UCSD-AML1 (cell line): ENCODE measurements around the gene CSH1.
"Not testable (repeated sequence)": the region's sequence is repeated elsewhere in the genome, so short reads cannot be mapped to it uniquely, and the experiment has no call there.

ENCODE experiments used
- DNase-seq: peaks from one replicate; lab custom pipeline; 2025; ENCODE audit not compliant: unreplicated experiment; lab: John Stamatoyannopoulos, UW

Gene CSH1

GRCh38 chr17:63928966-63929695 lies 32.8 kb upstream of the CSH1 start:
- DNase-seq = no peak

GRCh38 chr17:63928172-63928666 lies 31.8 kb upstream of the CSH1 start:
- DNase-seq = no peak

DNA sequence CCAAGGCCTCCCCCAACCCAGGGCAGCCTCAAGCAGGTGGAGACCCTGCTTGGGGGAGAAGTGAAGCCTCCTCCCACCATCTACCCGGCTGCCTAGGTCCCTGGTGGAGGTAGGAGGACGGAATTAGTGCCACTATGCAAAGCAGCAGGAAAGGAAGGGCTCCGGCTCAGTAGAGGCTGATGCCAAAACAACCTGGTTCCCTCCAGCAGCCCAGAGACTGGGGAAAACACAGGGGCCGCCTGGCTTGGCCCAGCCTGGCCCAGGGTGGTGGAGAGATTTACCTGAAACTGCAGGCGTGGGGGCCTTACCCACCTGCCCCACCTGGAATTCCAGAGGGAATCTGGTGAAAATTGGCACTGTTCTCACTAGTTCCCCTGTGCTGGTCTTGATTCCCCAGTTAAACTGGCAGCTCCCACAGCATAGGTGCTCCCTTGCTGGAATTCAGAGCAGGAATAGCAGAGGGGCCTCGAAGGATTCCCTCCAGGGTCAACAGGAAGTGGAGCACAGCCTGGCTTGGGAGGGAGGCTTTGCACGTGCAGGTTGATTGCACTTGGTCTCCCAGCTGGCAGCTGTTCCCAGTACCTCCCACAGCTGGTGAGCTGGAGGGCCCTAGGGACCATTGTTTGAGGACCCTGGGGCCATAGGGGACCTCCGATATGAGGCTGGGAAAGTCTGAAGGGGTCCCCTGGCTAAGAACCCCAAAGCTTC lies 31.2 kb upstream of the CSH1 start:
- no peak for DNase-seq

DNA sequence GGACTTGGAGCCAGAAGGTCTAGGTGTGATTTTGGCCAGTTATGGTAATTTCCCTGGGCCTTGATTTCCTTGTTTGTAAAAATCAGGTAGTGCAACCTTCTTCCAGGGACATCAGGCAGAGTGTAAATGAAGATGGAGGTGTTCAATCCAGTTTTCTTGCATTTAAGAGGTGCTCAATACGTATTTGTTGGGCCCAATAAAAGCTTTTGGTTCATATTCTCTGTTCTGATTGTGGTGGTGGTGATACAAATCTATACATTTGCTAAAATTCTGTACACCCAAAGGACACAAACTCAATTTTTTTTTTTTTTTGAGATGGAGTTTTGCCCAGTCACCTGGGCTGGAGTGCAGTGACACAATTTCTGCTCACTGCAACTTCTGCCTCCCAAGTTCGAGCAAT lies 29.8 kb upstream of the CSH1 start:
- DNase-seq = no peak

GRCh38 chr17:63925615-63926014 lies 29.2 kb upstream of the CSH1 start:
- no peak for DNase-seq

DNA sequence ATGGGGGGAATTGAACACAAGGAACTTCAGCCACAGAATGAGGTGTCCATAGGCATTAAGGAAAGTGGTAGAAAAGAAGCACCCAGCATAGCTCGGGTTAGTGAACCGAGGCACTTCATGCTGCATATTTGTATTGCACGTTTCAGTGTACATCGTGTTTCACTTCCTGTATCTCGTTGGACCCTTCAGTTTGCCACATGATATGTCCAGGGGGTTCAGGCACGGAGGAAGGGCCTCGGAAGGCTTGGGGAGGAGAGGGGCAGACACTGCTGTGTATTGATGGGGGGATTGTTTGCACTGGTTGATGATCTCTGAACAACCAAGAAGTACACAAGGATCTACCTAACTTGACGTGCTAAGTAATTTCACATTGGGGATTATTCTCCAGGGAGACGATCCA lies 26.0 kb upstream of the CSH1 start:
- DNase-seq = not testable (repeated sequence)

DNA sequence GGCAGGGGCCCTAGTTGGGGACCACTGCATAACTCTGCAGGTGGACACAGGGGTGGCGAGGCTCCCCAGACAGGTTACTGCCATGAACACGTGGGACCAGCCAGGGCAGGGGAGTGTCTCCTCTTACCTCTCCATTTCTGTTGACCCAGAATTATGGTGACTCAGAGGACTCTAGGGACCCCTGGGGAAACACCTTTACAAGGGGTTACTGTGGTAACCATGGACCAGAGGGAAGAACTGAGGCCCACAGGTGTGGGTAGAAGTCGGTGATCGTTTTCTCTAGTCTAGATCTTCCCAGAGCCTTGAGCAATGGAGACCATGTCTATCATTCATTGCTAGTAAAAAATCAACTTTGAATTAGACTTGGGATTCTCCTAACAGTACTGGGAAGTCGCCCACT lies 24.4 kb upstream of the CSH1 start:
- not testable (repeated sequence) for DNase-seq

DNA sequence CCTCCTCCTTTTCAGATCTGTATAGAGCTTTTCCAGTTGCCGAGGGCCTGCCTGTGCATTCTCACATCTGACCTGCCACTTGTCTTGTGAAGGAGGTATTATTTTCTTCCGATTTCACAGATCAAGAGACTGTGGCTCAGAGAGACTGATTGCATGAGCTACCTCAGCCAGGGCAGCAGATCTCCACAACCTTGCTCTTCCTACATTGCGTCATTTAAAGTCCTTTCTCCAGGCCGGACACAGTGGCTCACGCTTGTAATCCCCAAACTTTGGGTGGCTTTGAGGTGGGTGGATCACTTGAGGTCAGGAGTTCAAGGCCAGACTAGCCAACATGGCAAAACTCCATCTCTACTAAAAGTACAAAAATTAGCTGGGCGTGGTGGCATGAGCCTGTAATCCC lies 23.7 kb upstream of the CSH1 start:
- DNase-seq = not testable (repeated sequence)

DNA sequence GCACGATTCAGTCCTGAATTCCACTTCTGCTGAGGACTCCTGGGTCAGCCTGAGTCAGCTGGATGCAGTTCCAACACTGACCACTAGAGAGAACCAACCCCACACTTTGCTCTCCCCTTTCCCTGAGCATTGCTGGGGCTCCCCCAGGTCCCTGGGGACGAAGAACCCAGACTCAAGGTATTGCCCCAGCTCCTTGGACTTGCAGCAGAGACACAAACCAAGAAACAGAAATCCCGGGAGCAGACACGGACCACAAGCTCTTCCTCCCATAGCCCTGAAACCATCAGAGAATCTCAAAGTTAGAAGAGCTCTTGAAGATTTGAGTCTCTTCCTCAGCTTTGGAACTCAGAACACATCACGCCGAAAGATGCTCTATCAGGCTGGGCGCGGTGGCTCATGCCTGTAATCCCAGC lies 22.9 kb upstream of the CSH1 start:
- peak; percentile 70 for DNase-seq

GRCh38 chr17:63918789-63919305 lies 22.5 kb upstream of the CSH1 start, which contains the start of gene GH1:
Gene GH1 (minus strand): TSS chr17:63918839. CDS start chr17:63918776, 63 bp downstream.
- DNase-seq = not testable (repeated sequence)

GRCh38 chr17:63918305-63918704 lies 21.9 kb upstream of the CSH1 start:
- DNase-seq = no peak

DNA sequence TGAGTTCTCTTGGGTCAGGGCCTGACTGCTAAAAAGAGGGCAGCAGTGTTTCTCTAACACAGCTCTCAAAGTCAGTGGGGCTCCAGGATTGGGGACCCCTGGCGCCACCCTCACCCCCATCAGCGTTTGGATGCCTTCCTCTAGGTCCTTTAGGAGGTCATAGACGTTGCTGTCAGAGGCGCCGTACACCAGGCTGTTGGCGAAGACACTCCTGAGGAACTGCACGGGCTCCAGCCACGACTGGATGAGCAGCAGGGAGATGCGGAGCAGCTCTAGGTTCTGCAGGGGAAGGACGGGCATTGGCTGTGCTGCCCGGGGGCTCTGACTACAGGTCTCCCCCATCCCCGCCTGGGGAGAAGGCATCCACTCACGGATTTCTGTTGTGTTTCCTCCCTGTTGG lies 21.3 kb upstream of the CSH1 start:
- no peak for DNase-seq

GRCh38 chr17:63917206-63917605 lies 20.8 kb upstream of the CSH1 start:
- DNase-seq = not testable (repeated sequence)

DNA sequence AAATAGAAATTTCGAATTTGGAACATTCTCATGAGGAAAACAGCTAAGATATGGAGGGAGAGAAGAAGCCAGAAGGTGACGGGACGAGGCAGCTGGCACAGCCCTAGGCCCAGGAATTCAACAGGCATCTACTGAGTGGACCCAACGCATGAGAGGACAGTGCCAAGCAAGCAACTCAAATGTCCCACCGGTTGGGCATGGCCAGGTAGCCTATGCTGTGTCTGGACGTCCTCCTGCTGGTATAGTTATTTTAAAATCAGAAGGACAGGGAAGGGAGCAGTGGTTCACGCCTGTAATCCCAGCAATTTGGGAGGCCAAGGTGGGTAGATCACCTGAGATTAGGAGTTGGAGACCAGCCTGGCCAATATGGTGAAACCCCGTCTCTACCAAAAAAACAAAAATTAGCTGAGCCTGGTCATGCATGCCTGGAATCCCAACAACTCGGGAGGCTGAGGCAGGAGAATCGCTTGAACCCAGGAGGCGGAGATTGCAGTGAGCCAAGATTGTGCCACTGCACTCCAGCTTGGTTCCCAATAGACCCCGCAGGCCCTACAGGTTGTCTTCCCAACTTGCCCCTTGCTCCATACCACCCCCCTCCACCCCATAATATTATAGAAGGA lies 20.3 kb upstream of the CSH1 start:
- DNase-seq = no peak

DNA sequence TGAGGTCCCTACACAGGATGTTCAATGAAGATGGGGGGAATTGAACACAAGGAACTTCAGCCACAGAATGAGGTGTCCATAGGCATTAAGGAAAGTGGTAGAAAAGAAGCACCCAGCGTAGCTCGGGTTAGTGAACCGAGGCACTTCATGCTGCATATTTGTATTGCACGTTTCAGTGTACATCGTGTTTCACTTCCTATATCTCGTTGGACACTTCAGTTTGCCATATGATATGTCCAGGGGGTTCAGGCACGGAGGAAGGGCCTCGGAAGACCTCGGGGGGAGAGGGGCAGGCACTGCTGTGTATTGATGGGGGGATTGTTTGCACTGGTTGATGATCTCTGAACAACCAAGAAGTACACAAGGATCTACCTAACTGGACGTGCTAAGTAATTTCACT lies 19.4 kb upstream of the CSH1 start:
- not testable (repeated sequence) for DNase-seq

DNA sequence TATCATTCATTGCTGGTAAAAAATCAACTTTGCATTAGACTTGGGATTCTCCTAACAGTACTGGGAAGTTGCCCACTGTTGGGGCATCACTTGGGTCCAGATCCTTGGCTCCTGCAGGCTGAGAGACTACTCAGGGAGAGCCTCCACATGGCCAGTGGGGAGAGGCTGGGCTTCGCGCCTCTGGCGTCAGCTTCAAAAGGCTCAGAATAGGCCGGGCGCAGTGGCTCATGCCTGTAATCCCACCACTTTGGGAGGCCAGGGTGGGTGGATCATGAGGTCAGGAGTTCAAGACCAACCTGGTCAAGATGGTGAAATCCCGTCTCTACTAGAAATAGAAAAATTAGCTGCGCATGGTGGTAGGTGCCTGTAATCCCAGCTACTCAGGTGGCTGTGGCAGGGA lies 18.1 kb upstream of the CSH1 start:
- no peak for DNase-seq

DNA sequence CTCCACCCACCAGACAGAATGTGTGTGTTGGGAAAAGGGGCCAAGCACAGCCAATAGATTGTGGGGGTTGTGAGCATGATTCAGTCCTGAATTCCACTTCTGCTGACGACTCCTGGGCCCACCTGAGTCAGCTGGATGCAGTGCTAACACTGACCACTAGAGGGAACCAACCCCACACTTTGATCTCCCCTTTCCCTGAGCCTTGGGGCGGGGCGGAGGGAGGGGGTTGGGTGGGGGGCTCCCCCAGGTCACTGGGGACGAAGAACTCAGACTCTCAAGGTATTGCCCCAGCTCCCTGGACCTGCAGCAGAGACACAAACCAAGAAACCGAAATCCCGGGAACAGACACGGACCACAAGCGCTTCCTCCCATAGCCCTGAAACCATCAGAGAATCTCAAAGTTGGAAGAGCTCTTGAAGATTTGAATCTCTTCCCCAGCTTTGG lies 15.3 kb upstream of the CSH1 start:
- peak; percentile 28 for DNase-seq

- no peak for DNase-seq
Observed at GRCh38 chr17:63911041-63911635, 14.8 kb upstream of the CSH1 start, which contains the start of gene CSHL1. Gene CSHL1 (minus strand): TSS chr17:63911258. CDS start chr17:63911196, 62 bp downstream.

DNA sequence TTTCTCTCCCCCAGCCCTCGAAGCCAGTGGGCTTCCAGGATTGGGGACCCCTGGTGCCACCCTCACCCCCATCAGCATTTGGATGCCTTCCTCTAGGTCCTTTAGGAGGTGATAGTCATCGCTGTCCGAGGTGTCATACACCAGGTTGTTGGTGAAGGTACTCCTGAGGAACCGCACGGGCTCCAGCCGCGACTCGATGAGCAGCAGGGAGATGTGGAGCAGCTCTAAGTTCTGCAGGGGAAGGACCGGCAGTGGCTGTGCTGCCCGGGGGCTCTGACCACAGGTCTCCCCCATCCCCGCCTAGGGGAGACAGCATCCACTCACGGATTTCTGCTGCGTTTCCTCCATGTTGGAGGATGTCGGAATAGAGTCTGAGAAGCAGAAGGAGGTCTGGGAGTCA lies 13.7 kb upstream of the CSH1 start:
- DNase-seq = no peak

DNA sequence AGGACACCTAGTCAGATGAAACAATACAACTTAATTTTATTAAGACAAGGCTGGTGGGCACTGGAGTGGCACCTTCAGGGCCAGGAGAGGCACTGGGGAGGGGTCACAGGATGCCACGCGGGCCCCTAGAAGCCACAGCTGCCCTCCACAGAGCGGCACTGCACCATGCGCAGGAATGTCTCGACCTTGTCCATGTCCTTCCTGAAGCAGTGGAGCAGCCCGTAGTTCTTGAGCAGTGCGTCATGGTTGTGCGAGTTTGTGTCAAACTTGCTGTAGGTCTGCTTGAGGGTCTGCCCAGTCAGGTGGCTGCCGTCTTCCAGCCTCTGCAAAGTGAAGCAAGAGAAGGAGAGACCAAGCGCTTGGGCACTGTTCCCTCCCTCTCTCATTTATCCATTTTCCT lies 13.2 kb upstream of the CSH1 start:
- DNase-seq = not testable (repeated sequence)

GRCh38 chr17:63907161-63907778 lies 10.9 kb upstream of the CSH1 start:
- DNase-seq = peak; percentile 16
